Fibroblast of pulmonary artery (primary cell): ENCODE results near the gene TFF1.

Experiments used
- DNase-seq: peaks from one replicate; pipeline ENCODE4 v3.0.0-alpha.2; 2010; ENCODE audit warnings: low read depth
- H3K4me3 ChIP-seq: replicated peaks from 2 replicates; pipeline ENCODE4 v1.5.1; 2011; ENCODE audit warnings: low read depth, mild to moderate bottlenecking, control low read depth, low read length, moderate library complexity
- CTCF ChIP-seq: IDR thresholded peaks from 2 replicates; pipeline ENCODE4 v1.5.1; 2011; ENCODE audit warnings: mild to moderate bottlenecking, control low read depth, low read length, inconsistent platforms; ENCODE audit errors: missing control alignments

Gene TFF1

GRCh38 chr21:42316891-42317290 is 49.4 kb downstream of the TFF1 start:
- H3K4me3 ChIP-seq = no peak overlapping the region
- DNase-seq = no peak
- no peak for TF ChIP-seq CTCF

GRCh38 chr21:42315296-42315891 is 50.9 kb downstream of the TFF1 start, which contains the start of gene TFF3:
TSS of gene TFF3 (minus strand) at chr21:42315409. CDS start at chr21:42315374, 35 bp downstream.
- no peak within 1 kb of the TSS for H3K4me3 ChIP-seq
- DNase-seq = no peak
- no peak for TF ChIP-seq CTCF

GRCh38 chr21:42314616-42315295 is 51.6 kb downstream of the TFF1 start:
- DNase-seq = no peak
- no peak for TF ChIP-seq CTCF
- no peak overlapping the region for H3K4me3 ChIP-seq

GRCh38 chr21:42313501-42313969 is 52.8 kb downstream of the TFF1 start:
- no peak for DNase-seq
- TF ChIP-seq CTCF = no peak
- H3K4me3 ChIP-seq = no peak overlapping the region

- H3K4me3 ChIP-seq = no peak overlapping the region
- DNase-seq = no peak
- no peak for TF ChIP-seq CTCF
Measured at GRCh38 chr21:42312626-42313104, 53.7 kb downstream of the TFF1 start.
